Measurements from ENCODE around the gene EIF2B5. TPM values are rescaled to one million over a fixed set of nuclear protein-coding genes. Genes with fewer than 3 reads are reported as not detected.

Gene EIF2B5
- total and polyA plus RNA-seq, 12 donors, result 19.1 to 56.1 (median 41.5) TPM

GRCh38 chr3:184188080-184188479 is 52.9 kb downstream of the EIF2B5 start:
- peak overlapping the region in 3 of 5 donors; percentile 87 to 92 (median 92) for H3K27ac ChIP-seq
- peak overlapping the region in 1 of 4 donors; percentile 61 for H3K4me3 ChIP-seq
- H3K36me3 ChIP-seq (replicated peaks in 1 of 2), result peaks cover 0 to 75% of the 10 kb centered on the region in 2 donors
- intact Hi-C loops (cut with DNase I), result no loop called here
- no peaks in the 10 kb centered on the region for H3K9me3 ChIP-seq (replicated peaks in 1 of 3)
- peaks cover 24 to 52% of the 10 kb centered on the region in 2 donors for H3K4me1 ChIP-seq (replicated peaks in 1 of 2)
- no peaks in the 10 kb centered on the region for H3K27me3 ChIP-seq
- peak in 5 of 7 donors; percentile 54 to 81 (median 58) for DNase-seq
- TF ChIP-seq POLR2A (IDR thresholded peaks at IDR 0.05) (no peak), CTCF (IDR thresholded peaks at IDR 0.05) (peak in 2 of 6 experiments; percentile 15 to 16)
- 47 to 68% (median 57%) methylated on average over 17 of the region's 17 CpGs for WGBS, 4 donors

DNA sequence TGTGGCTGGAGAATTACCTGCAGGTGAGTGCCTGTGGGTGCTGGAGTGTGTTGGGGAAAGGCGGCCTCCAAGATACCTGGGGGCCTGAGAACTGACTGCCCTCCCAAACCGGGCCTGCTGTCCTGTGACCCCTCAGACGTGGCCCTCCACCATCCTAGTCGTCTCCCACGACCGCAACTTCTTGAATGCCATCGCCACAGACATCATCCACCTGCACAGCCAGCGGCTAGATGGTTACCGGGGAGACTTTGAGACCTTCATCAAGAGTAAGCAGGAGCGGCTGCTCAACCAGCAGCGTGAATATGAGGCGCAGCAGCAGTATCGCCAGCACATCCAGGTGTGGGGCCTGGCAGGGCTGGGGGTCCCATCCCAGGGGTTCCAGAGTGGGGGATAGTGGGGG is 54.3 kb downstream of the EIF2B5 start:
- 88 to 97% (median 89%) methylated on average over 6 to 13 of the region's 13 CpGs for WGBS, 4 donors
- no peaks in the 10 kb centered on the region for H3K9me3 ChIP-seq (replicated peaks in 1 of 3)
- peaks cover 24 to 62% of the 10 kb centered on the region in 2 donors for H3K4me1 ChIP-seq (replicated peaks in 1 of 2)
- H3K27me3 ChIP-seq, result no peaks in the 10 kb centered on the region
- TF ChIP-seq POLR2A (IDR thresholded peaks at IDR 0.05), result no peak
- TF ChIP-seq CTCF (IDR thresholded peaks at IDR 0.05), result no peak
- DNase-seq, result no peak
- H3K4me3 ChIP-seq, result no peak overlapping the region
- intact Hi-C loops (cut with DNase I), result no loop called here
- H3K27ac ChIP-seq, result peak overlapping the region in 1 of 5 donors; percentile 1
- H3K36me3 ChIP-seq (replicated peaks in 1 of 2), result peaks cover 0 to 75% of the 10 kb centered on the region in 2 donors

- no peak for TF ChIP-seq CTCF (IDR thresholded peaks at IDR 0.05)
- TF ChIP-seq POLR2A (IDR thresholded peaks at IDR 0.05), result no peak
- Histone ChIP-seq H3K27ac (peak overlapping the region in 2 of 5 donors; percentile 69 to 77), H3K36me3 (replicated peaks in 1 of 2) (peaks cover 0 to 81% of the 10 kb centered on the region in 2 donors), H3K9me3 (replicated peaks in 1 of 3) (no peaks in the 10 kb centered on the region), H3K4me1 (replicated peaks in 1 of 2) (peaks cover 18 to 68% of the 10 kb centered on the region in 2 donors), H3K27me3 (no peaks in the 10 kb centered on the region), H3K4me3 (no peak overlapping the region)
- WGBS, 4 donors, result 88 to 97% (median 91%) methylated on average over 10 of the region's 10 CpGs
- intact Hi-C loops (cut with DNase I), result loop anchor here in 1 of 2 donors (5.0 kb wide), 1 partner anchor 44 kb away; no protein-coding TSS in a partner anchor
- no peak for DNase-seq
Observed at GRCh38 chr3:184192889-184193288, 57.7 kb downstream of the EIF2B5 start.

GRCh38 chr3:184193991-184194539 is 58.9 kb downstream of the EIF2B5 start:
- H3K27me3 ChIP-seq, result no peaks in the 10 kb centered on the region
- TF ChIP-seq CTCF (IDR thresholded peaks at IDR 0.05) (no peak), POLR2A (IDR thresholded peaks at IDR 0.05) (peak in 1 of 2 donors; percentile 10)
- H3K27ac ChIP-seq, result peak overlapping the region in 4 of 5 donors; percentile 14 to 77 (median 72)
- H3K4me1 ChIP-seq (replicated peaks in 1 of 2), result peaks cover 11 to 57% of the 10 kb centered on the region in 2 donors
- DNase-seq, result peak in 6 of 7 donors; percentile 55 to 73 (median 62)
- intact Hi-C loops (cut with DNase I), result loop anchor here in 1 of 2 donors (5.0 kb wide), 1 partner anchor 43 kb away; no protein-coding TSS in a partner anchor
- peaks cover 0 to 69% of the 10 kb centered on the region in 2 donors for H3K36me3 ChIP-seq (replicated peaks in 1 of 2)
- no peaks in the 10 kb centered on the region for H3K9me3 ChIP-seq (replicated peaks in 1 of 3)
- 41 to 69% (median 48%) methylated on average over 4 to 9 of the region's 9 CpGs for whole genome bisulfite sequencing, 4 donors
- no peak overlapping the region for H3K4me3 ChIP-seq

Small RNA genes within 50 kb of the gene (small RNA-seq; reads per million reads assigned to genes)
- 0 reads per million in 2 donors for gene RF00019

Other genes starting within 250 kb of the EIF2B5 start
- 10 to 100 TPM; 11.4 to 45.3 (median 24.8) TPM for gene ABCC5, start 117.5 kb upstream of the EIF2B5 start, total RNA-seq
- gene ABCC5, start 117.5 kb upstream of the EIF2B5 start, polyA plus RNA-seq, result 10 to 100 TPM; 20.8 to 53.9 (median 33.2) TPM
- not detected for gene HTR3D, start 103.6 kb upstream of the EIF2B5 start, total RNA-seq
- gene HTR3D, start 103.6 kb upstream of the EIF2B5 start, polyA plus RNA-seq, result not detected
- not detected for gene HTR3C, start 82.3 kb upstream of the EIF2B5 start, total RNA-seq
- under 1 TPM in 1 of 3 donors, not detected in 2; 0.03 TPM for gene HTR3C, start 82.3 kb upstream of the EIF2B5 start, polyA plus RNA-seq
- gene HTR3E, start 38.3 kb upstream of the EIF2B5 start, total RNA-seq, result not detected
- not detected for gene HTR3E, start 38.3 kb upstream of the EIF2B5 start, polyA plus RNA-seq
- 10 to 100 TPM; 34.1 to 94.1 (median 64.2) TPM for gene DVL3, start 20.0 kb downstream of the EIF2B5 start, total RNA-seq
- gene DVL3, start 20.0 kb downstream of the EIF2B5 start, polyA plus RNA-seq, result 10 to 100 TPM; 45.8 to 92.9 (median 69.8) TPM
- gene AP2M1, start 39.5 kb downstream of the EIF2B5 start, total RNA-seq, result 100 to 1,000 TPM; 305 to 700 (median 594) TPM
- gene AP2M1, start 39.5 kb downstream of the EIF2B5 start, polyA plus RNA-seq, result 100 to 1,000 TPM; 250 to 882 (median 362) TPM
- gene ABCF3, start 50.8 kb downstream of the EIF2B5 start, total RNA-seq, result 100 to 1,000 TPM in 8 of 9 donors, 10 to 100 TPM in 1; 93.6 to 292 (median 150) TPM
- 100 to 1,000 TPM; 189 to 353 (median 289) TPM for gene ABCF3, start 50.8 kb downstream of the EIF2B5 start, polyA plus RNA-seq
- gene VWA5B2, start 94.2 kb downstream of the EIF2B5 start, total RNA-seq, result 100 to 1,000 TPM in 3 of 9 donors, 10 to 100 TPM in 5, 1 to 10 TPM in 1; 1.1 to 140 (median 65.8) TPM
- gene VWA5B2, start 94.2 kb downstream of the EIF2B5 start, polyA plus RNA-seq, result 1,000 to 10,000 TPM in 1 of 3 donors, 100 to 1,000 TPM in 1, 10 to 100 TPM in 1; 29.8 to 1,120 (median 268) TPM
- 100 to 1,000 TPM in 1 of 9 donors, 10 to 100 TPM in 8; 27.7 to 107 (median 59.0) TPM for gene ALG3, start 113.6 kb downstream of the EIF2B5 start, total RNA-seq
- gene ALG3, start 113.6 kb downstream of the EIF2B5 start, polyA plus RNA-seq, result 10 to 100 TPM; 32.8 to 71.4 (median 42.3) TPM
- gene EEF1AKMT4, start 114.3 kb downstream of the EIF2B5 start, total RNA-seq, result 1 to 10 TPM; 2.7 to 8.3 (median 4.3) TPM
- gene EEF1AKMT4, start 114.3 kb downstream of the EIF2B5 start, polyA plus RNA-seq, result 1 to 10 TPM; 1.8 to 6.6 (median 2.5) TPM
- gene CAMK2N2, start 126.2 kb downstream of the EIF2B5 start, total RNA-seq, result 10 to 100 TPM in 2 of 9 donors, 1 to 10 TPM in 4, under 1 TPM in 1, not detected in 2; 0.47 to 39.3 (median 6.9) TPM
- gene CAMK2N2, start 126.2 kb downstream of the EIF2B5 start, polyA plus RNA-seq, result 10 to 100 TPM in 2 of 3 donors, 1 to 10 TPM in 1; 6.1 to 24.2 (median 12.4) TPM
- gene ECE2, start 140.7 kb downstream of the EIF2B5 start, total RNA-seq, result 1 to 10 TPM in 3 of 9 donors, under 1 TPM in 2, not detected in 4; 0.27 to 9.3 (median 4.5) TPM
- 10 to 100 TPM in 1 of 3 donors, 1 to 10 TPM in 2; 3.0 to 15.2 (median 8.2) TPM for gene ECE2, start 140.7 kb downstream of the EIF2B5 start, polyA plus RNA-seq
- gene PSMD2, start 163.9 kb downstream of the EIF2B5 start, total RNA-seq, result 100 to 1,000 TPM; 190 to 392 (median 236) TPM
- 100 to 1,000 TPM in 1 of 3 donors, 10 to 100 TPM in 2; 65.1 to 412 (median 73.8) TPM for gene PSMD2, start 163.9 kb downstream of the EIF2B5 start, polyA plus RNA-seq
- 100 to 1,000 TPM; 231 to 600 (median 356) TPM for gene EIF4G1, start 179.2 kb downstream of the EIF2B5 start, total RNA-seq
- 100 to 1,000 TPM; 248 to 411 (median 268) TPM for gene EIF4G1, start 179.2 kb downstream of the EIF2B5 start, polyA plus RNA-seq
- gene FAM131A, start 202.2 kb downstream of the EIF2B5 start, total RNA-seq, result 10 to 100 TPM; 13.9 to 42.4 (median 32.5) TPM
- gene FAM131A, start 202.2 kb downstream of the EIF2B5 start, polyA plus RNA-seq, result 10 to 100 TPM; 13.3 to 43.0 (median 39.4) TPM
- gene CLCN2, start 226.2 kb downstream of the EIF2B5 start, total RNA-seq, result 10 to 100 TPM in 5 of 9 donors, 1 to 10 TPM in 4; 7.5 to 24.4 (median 13.3) TPM
- gene CLCN2, start 226.2 kb downstream of the EIF2B5 start, polyA plus RNA-seq, result 10 to 100 TPM; 11.4 to 27.8 (median 22.3) TPM
- 100 to 1,000 TPM in 1 of 9 donors, 10 to 100 TPM in 8; 63.1 to 101 (median 71.2) TPM for gene POLR2H, start 226.4 kb downstream of the EIF2B5 start, total RNA-seq
- 100 to 1,000 TPM in 2 of 3 donors, 10 to 100 TPM in 1; 87.7 to 199 (median 194) TPM for gene POLR2H, start 226.4 kb downstream of the EIF2B5 start, polyA plus RNA-seq
- 1 to 10 TPM in 3 of 9 donors, under 1 TPM in 3, not detected in 3; 0.11 to 5.3 (median 1.6) TPM for gene THPO, start 242.8 kb downstream of the EIF2B5 start, total RNA-seq
- gene THPO, start 242.8 kb downstream of the EIF2B5 start, polyA plus RNA-seq, result 1 to 10 TPM in 2 of 3 donors, under 1 TPM in 1; 0.82 to 4.4 (median 2.2) TPM
- gene CHRD, start 244.7 kb downstream of the EIF2B5 start, total RNA-seq, result 100 to 1,000 TPM in 1 of 9 donors, 10 to 100 TPM in 6, 1 to 10 TPM in 2; 1.1 to 101 (median 23.7) TPM
- 10 to 100 TPM in 2 of 3 donors, 1 to 10 TPM in 1; 1.9 to 51.0 (median 41.2) TPM for gene CHRD, start 244.7 kb downstream of the EIF2B5 start, polyA plus RNA-seq

Data from adrenal gland (tissue), 12 donors.